Esophagus (tissue), 2 donors: ENCODE measurements around the gene CHST8. TPM values are rescaled to one million over a fixed set of nuclear protein-coding genes. Genes with fewer than 3 reads are reported as not detected.

Experiments used
- H3K27ac ChIP-seq, 2 donors: one replicate each; pipeline ENCODE4 v1.5.1; 2013; ENCODE audit warnings: low read depth in 2 of 2, mild to moderate bottlenecking in 2 of 2, inconsistent platforms in 1 of 2, low read length in 1 of 2, moderate library complexity in 1 of 2
- H3K27me3 ChIP-seq, 2 donors: one replicate each; pipeline ENCODE4 v1.6.1; 2013; ENCODE audit warnings: low read length in 2 of 2, control low read depth in 1 of 2, mild to moderate bottlenecking in 1 of 2; ENCODE audit not compliant: insufficient read depth in 2 of 2, control insufficient read depth in 1 of 2
- H3K36me3 ChIP-seq, 2 donors: one replicate each; pipeline ENCODE4 v1.6.1; 2013; ENCODE audit warnings: low read length in 1 of 2; ENCODE audit not compliant: control insufficient read depth in 2 of 2, insufficient read depth in 2 of 2
- H3K4me1 ChIP-seq, 2 donors: one replicate each; pipeline ENCODE4 v1.6.1; 2013; ENCODE audit warnings: low read length in 1 of 2; ENCODE audit not compliant: control insufficient read depth in 2 of 2, insufficient read depth in 2 of 2
- H3K4me3 ChIP-seq, 2 donors: one replicate each; pipeline ENCODE4 v1.5.1; 2013; ENCODE audit warnings: low read length in 2 of 2, mild to moderate bottlenecking in 2 of 2, low read depth in 1 of 2, moderate library complexity in 1 of 2
- H3K9me3 ChIP-seq, 2 donors: one replicate each; pipeline ENCODE4 v1.6.1; 2013; ENCODE audit warnings: mild to moderate bottlenecking in 2 of 2, low read depth in 1 of 2, low read length in 1 of 2, moderate library complexity in 1 of 2; ENCODE audit not compliant: control insufficient read depth in 2 of 2, insufficient read depth in 1 of 2
- WGBS, 2 donors: extraction: QIAGEN DNeasy Blood & Tissue Kit; methylation state at CpG; one replicate each; pipeline ENCODE4 v1.1.7; 2013; 5-methylcytosine and 5-hydroxymethylcytosine counted together
- polyA plus RNA-seq, 2 donors: library from polyadenylated mRNA; stranded (reverse); fragments of 200-250 nt; gene quantifications; one replicate each; pipeline ENCODE4 v1.2.3, GENCODE V29; 2013
- donor health status: healthy with polysubstance abuse.
- donor health status: Bipolar disorder and iron deficiency.

Gene CHST8
- polyA plus RNA-seq, 2 donors, result 0.04 to 0.18 TPM

DNA sequence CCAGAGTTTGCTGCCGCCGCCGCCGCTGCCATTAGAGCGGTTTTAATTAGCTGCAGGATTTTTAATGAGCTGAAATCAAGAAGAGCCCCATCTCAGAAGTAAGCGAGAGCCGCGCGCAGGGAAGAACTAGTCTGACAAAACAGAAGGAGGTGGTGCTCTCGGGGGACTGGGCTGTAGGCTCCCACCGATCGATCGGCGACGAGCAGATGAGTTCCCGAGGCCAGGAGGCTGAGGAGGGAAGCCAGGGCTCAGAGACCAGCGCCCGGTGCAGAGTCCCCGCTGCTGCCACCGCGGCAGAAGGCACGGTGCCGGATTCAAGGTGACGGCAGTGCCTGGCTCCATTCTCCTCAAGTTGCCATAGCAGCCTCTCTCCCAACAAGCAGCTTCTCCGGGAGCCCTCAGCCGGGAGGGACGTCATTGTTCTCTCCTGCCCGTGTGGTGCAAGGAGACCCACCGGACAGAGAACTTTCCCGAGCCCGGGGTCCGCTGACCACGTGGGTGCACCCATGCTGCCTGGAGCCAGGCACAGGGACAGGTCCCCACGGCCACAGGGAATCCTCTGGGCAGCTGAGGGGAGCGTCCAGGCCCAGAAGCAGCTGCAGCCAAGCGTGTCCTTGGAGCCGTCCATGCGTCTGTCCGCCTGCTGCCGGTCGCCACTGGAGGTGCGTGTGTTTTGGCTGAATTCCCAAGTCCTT is 62.9 kb downstream of the CHST8 start:
- Histone ChIP-seq H3K27ac (no peak overlapping the region), H3K27me3 (no peaks in the 10 kb centered on the region), H3K4me3 (no peak overlapping the region), H3K36me3 (no peaks in the 10 kb centered on the region), H3K9me3 (no peaks in the 10 kb centered on the region), H3K4me1 (no peaks in the 10 kb centered on the region)
- 23 to 27% methylated on average over 41 to 42 of the region's 42 CpGs for WGBS, 2 donors

DNA sequence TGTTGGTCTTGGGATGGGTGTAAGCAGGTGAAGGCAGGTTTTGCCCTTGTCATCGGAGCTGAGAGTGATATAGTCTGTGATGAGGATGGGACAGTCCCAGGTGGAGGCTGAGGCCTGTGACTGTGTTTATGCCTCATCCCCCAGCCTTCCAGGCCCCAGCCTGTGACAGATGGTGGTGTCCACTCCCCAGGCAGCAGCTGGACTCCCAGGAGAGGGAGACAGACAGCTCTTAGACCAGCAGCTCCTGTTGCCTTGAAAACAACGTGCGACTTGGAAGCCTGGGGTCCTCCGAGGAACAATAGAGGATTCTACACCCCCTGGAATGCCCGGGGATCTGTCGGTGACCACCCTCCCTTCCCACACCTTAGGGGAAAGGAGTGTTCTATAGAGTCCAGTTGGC is 63.8 kb downstream of the CHST8 start:
- no peaks in the 10 kb centered on the region for H3K9me3 ChIP-seq
- WGBS, 2 donors, result 76 to 77% methylated on average over 6 of the region's 6 CpGs
- no peaks in the 10 kb centered on the region for H3K4me1 ChIP-seq
- H3K36me3 ChIP-seq, result no peaks in the 10 kb centered on the region
- H3K27ac ChIP-seq, result no peak overlapping the region
- H3K4me3 ChIP-seq, result no peak overlapping the region
- H3K27me3 ChIP-seq, result no peaks in the 10 kb centered on the region

DNA sequence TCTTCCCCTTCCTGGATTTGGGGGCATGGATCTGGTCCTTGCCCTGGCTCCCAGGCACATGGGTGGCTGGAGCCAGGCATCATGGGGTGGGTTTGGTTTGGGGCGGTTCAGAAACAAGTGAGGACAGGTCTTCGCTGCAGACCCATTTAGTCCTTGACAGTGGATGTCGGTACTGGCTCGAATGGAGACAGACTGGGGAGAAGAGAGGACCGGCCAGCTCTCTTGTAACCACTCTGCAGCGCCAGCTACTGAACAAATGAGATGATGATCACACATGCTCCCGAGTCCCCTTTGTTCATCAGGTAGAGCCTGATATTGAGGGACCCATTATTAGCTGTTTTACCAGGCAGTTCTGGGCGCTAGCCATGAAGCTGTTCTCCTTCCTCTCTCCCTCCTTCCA is 64.5 kb downstream of the CHST8 start:
- WGBS, 2 donors, result 76 to 79% methylated on average over 8 of the region's 8 CpGs
- H3K27me3 ChIP-seq, result no peaks in the 10 kb centered on the region
- no peaks in the 10 kb centered on the region for H3K9me3 ChIP-seq
- H3K27ac ChIP-seq, result no peak overlapping the region
- H3K4me3 ChIP-seq, result no peak overlapping the region
- H3K36me3 ChIP-seq, result no peaks in the 10 kb centered on the region
- H3K4me1 ChIP-seq, result no peaks in the 10 kb centered on the region

DNA sequence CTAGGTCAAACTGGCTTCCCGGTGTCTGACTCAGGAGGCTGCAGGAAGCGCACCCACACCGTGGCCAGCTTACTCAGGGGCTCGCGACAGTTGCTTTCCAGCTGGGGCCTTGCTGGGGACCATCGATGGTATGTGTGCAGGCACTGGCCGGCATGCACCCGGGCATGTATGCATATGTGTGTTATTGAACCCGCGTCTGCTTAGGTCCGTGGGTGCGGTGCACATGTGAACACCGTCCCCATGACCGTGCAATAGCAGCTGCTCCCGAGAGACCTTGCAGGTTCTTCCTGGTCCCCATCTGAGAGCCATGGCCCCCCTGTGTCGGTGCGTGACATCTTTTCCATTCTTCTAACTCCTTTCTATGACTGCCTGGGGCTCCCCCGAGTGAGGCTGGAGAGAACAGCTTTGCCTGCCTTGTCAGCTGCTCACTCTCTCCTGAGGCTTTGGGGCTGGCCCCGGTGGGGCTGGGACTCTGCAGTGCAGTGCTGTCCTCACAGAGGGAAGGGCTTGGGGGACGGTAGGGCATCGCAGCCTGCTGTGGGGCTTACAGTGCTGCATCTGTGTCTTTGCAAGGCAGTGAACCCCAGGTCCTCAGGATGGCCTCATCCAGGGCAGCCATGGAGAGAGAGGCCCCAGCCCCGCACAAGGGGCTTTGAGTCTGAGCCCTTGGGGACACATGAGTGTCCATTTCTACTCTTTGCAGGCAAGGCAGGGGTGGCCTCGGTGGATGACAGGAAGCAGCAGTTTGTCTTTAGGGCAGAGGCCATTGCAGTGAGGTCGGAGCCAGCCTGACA is 65.1 kb downstream of the CHST8 start:
- Histone ChIP-seq H3K4me1 (no peaks in the 10 kb centered on the region), H3K27me3 (no peaks in the 10 kb centered on the region), H3K4me3 (no peak overlapping the region), H3K36me3 (no peaks in the 10 kb centered on the region), H3K9me3 (no peaks in the 10 kb centered on the region), H3K27ac (no peak overlapping the region)
- WGBS, 2 donors, result 80 to 83% methylated on average over 24 of the region's 24 CpGs

DNA sequence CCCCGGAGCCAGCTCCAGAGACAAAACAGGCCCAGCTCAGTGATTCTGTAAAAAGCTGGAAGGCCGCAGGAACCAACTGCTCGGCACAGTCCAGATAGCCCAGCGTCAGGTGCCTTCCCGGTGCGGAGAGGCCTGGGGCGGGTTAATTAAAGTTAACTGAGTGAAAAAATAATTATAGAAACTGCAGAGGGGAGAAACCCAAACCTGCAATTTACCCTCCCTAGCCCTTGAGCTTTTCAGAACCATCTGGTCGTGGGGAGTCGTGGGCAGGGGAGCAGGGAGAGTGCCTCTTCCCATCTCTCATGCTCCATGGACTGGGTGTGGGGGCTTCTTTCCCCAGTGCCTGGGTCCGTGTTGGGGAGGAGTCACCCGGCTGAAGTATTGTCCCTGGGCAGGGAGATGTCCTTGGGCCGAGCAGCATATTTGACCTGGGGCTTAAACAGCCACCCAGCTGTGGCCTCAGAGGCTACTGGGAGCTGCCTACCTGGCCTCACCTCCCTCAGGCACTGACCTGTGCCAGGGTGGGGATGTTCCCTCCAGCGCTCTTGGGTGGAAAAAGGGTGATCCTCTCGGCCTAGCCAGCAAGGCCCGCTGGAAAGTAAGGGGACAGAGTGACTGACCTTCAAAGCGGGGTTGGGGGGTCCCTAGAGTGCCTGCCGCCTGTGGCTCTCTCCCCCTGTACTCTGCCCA is 65.9 kb downstream of the CHST8 start:
- H3K4me3 ChIP-seq, result no peak overlapping the region
- 67 to 75% methylated on average over 17 of the region's 17 CpGs for WGBS, 2 donors
- H3K27ac ChIP-seq, result no peak overlapping the region
- H3K36me3 ChIP-seq, result no peaks in the 10 kb centered on the region
- no peaks in the 10 kb centered on the region for H3K27me3 ChIP-seq
- H3K9me3 ChIP-seq, result no peaks in the 10 kb centered on the region
- no peaks in the 10 kb centered on the region for H3K4me1 ChIP-seq

DNA sequence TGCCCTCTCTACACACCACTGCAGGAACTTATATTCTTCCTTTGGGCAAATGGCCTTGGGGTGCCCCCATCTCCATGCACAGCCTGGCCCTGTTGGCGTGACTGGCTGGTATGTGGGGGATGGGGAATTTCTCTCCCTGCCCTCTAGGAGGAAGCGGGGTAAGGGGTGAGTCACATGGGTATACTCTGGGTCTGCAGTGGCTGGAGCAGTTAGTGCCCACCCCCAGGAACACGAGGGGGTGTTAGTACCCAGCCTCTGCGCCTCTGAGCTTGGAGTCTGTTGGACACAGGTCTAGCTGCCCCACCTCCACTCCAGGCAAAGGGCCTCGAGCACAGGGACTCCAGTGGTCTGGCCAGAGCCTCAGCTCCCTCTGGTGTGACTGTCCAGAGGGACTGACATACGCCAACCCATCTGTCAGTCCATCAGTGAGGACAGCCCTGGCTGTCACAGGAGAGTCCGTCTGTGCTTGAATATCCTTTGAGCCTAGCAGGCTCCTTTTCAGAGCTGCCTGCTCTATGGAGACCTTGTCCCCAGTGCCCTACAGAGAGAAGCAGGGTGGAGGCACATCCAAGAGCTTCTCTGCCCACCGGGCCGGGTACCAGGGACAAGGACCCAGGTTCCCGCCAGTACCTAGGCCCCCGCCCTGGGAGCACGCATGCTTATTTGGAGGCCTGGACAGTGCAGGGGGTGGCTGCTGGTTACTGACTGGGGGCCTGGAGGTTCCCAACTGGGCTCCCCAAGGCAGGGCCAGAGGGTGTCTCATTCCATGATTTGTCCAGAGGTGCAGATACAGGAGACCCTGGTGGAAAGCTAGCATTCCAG is 66.6 kb downstream of the CHST8 start:
- Histone ChIP-seq H3K36me3 (no peaks in the 10 kb centered on the region), H3K27me3 (no peaks in the 10 kb centered on the region), H3K9me3 (no peaks in the 10 kb centered on the region), H3K4me1 (no peaks in the 10 kb centered on the region), H3K27ac (no peak overlapping the region), H3K4me3 (no peak overlapping the region)
- 68 to 73% methylated on average over 12 of the region's 12 CpGs for WGBS, 2 donors

DNA sequence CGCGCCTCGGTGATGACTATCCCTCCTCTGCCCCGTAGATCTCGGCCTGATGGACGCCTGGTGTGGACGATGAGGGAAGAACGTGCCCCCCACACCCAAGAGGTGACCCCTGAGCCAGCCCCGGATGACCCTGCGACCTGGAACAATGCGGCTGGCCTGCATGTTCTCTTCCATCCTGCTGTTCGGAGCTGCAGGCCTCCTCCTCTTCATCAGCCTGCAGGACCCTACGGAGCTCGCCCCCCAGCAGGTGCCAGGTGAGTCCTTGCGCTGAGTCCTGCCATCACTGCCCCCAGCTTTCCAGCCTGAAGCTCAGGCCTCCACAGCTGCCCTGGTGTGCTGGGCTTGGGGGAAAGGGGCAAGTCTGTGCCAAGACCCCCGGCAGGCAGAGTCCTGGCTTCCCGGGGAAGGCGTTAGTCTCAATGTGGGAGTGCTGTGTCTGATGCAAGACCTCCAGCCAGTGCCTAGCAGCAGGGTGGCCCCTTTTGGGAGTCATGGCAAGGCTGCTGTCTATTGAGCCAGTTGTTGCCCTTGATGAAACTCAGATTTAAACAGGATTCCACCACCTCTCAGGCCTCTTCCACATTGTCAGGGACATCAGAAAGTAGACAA is 67.5 kb downstream of the CHST8 start:
- H3K9me3 ChIP-seq, result no peaks in the 10 kb centered on the region
- no peaks in the 10 kb centered on the region for H3K4me1 ChIP-seq
- H3K27ac ChIP-seq, result no peak overlapping the region
- H3K4me3 ChIP-seq, result no peak overlapping the region
- H3K27me3 ChIP-seq, result no peaks in the 10 kb centered on the region
- H3K36me3 ChIP-seq, result no peaks in the 10 kb centered on the region
- WGBS, 2 donors, result 82 to 83% methylated on average over 18 of the region's 18 CpGs

DNA sequence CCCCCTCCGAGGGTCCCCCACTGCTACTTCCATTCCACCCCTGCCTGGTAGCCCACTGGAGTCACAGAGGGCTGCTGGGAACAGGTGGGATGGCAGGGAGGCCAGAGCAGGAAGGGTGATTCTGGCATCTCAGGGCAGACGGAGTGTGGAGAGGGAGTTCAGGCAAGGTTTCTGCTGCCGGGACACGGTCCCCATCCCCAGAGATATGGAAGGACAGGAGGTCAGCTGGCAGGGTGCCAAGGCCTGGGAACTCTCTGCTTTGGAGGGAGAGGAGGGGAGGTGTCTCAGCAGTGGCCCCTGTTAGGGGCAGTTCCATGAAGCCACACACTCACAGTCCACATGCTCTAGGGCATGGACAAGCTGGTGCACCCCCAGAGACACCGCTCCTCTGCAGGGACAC is 68.1 kb downstream of the CHST8 start:
- Histone ChIP-seq H3K4me1 (no peaks in the 10 kb centered on the region), H3K4me3 (no peak overlapping the region), H3K27ac (no peak overlapping the region), H3K9me3 (no peaks in the 10 kb centered on the region), H3K36me3 (no peaks in the 10 kb centered on the region), H3K27me3 (no peaks in the 10 kb centered on the region)
- WGBS, 2 donors, result 56 to 58% methylated on average over 5 of the region's 5 CpGs
